ENCODE results near the gene CREB1.
"Not testable (repeated sequence)": the region's sequence is repeated elsewhere in the genome, so short reads cannot be mapped to it uniquely, and the experiment has no call there.

CREB1 gene

GRCh38 chr2:207619764-207620203 lies 90.0 kb downstream of the CREB1 start:
- peak; percentile 23 for DNase-seq

- no peak for DNase-seq
Observed at GRCh38 chr2:207621501-207622039, 91.8 kb downstream of the CREB1 start.

- peak; percentile 85 for DNase-seq
Observed at GRCh38 chr2:207624185-207625013, 94.6 kb downstream of the CREB1 start.

GRCh38 chr2:207625014-207625907 lies 95.5 kb downstream of the CREB1 start, which contains the start of gene METTL21A:
Gene METTL21A (minus strand): TSS chr2:207625394. CDS start chr2:207624375, 1,019 bp downstream.
- peak; percentile 97 for DNase-seq

GRCh38 chr2:207629553-207629952 lies 99.8 kb downstream of the CREB1 start:
- no peak for DNase-seq

- DNase-seq, result no peak
Observed at GRCh38 chr2:207630491-207630890, 100.7 kb downstream of the CREB1 start.

- DNase-seq, result peak; percentile 44
Observed at GRCh38 chr2:207632575-207633493, 103.1 kb downstream of the CREB1 start.

- no peak for DNase-seq
Observed at GRCh38 chr2:207633686-207634085, 103.9 kb downstream of the CREB1 start.

- DNase-seq, result no peak
Observed at GRCh38 chr2:207635468-207636200, 105.9 kb downstream of the CREB1 start.

- DNase-seq, result not testable (repeated sequence)
Observed at GRCh38 chr2:207639288-207639687, 109.5 kb downstream of the CREB1 start.

- no peak for DNase-seq
Observed at GRCh38 chr2:207640160-207640559, 110.4 kb downstream of the CREB1 start.

- DNase-seq, result no peak
Observed at GRCh38 chr2:207640661-207641060, 110.9 kb downstream of the CREB1 start.

GRCh38 chr2:207643892-207644291 lies 114.1 kb downstream of the CREB1 start:
- no peak for DNase-seq

- not testable (repeated sequence) for DNase-seq
Observed at GRCh38 chr2:207646582-207646981, 116.8 kb downstream of the CREB1 start.
